Stimulated activated CD8-positive, alpha-beta memory T cell treated with anti-CD3 and anti-CD28 coated beads, Interleukin-12 subunit alpha, Interleukin-12 subunit beta, amount 100 ng/mL, for 4 hours (primary cell): ENCODE results near the gene NELFE.
"Not testable (repeated sequence)": the region's sequence is repeated elsewhere in the genome, so short reads cannot be mapped to it uniquely, and the experiment has no call there.

ENCODE experiments used
- DNase-seq: peaks from one replicate; pipeline ENCODE4 v3.0.0-alpha.2; 2020; ENCODE audit warnings: low read depth

Gene NELFE

GRCh38 chr6:31915756-31916155 lies 43.0 kb downstream of the NELFE start:
- no peak for DNase-seq

DNA sequence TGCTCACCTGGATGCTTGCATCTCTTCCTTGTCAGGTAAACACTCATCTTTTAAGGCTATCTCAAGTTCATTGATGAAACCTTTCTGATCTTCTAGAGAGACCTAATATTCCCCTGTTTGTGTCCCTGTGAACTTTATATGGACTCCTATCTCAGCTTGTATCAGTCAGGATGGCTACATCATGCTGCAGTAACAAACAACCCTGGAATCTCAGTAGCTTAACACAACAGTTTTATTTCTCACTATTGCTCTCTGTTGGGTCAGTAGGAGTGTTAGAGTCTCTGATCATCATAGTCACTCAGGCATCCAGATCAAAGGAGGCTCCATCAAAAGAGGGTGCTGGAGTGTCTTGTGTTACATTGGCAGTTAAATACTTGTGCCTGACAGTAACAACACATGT lies 43.4 kb downstream of the NELFE start:
- no peak for DNase-seq

- DNase-seq = no peak
These were observed 46.8 kb downstream of the NELFE start for GRCh38 chr6:31911826-31912585.

DNA sequence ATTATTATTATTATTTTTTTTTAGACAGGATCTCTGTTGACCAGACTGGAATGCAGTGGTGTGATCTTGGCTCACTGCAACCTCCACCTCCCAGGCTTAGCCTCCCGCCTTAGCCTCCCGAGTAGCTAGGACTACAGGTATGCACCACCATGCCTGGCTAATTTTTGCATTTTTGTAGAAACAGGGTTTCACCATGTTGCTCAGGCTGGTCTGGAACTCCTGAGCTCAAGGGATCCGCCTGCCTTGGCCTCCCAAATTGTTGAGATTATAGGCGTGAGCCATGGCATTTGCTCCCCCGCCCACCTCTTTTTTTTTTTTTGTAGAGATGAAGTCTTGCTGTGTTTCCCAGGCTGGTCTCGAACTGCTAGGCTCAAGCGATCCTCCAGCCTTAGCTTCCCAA lies 49.5 kb downstream of the NELFE start:
- not testable (repeated sequence) for DNase-seq

DNA sequence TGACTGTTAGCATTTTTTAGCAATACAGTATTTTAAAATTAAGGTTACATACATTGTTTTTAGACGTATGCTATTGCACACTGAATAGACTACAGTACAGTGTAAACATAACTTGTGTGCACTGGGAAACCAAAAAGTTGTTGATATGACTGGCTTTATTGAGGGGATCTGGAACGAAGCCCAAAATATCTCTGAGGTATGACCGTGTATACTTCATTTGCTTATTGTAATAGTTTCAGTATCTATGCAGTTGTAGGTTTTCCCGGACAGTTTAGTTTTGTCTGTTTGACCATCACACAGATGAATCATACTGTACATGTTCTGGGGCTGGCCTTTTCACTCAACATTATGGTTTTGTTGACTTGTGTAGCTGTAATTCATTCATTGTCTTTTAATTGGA lies 50.0 kb downstream of the NELFE start:
- no peak for DNase-seq

DNA sequence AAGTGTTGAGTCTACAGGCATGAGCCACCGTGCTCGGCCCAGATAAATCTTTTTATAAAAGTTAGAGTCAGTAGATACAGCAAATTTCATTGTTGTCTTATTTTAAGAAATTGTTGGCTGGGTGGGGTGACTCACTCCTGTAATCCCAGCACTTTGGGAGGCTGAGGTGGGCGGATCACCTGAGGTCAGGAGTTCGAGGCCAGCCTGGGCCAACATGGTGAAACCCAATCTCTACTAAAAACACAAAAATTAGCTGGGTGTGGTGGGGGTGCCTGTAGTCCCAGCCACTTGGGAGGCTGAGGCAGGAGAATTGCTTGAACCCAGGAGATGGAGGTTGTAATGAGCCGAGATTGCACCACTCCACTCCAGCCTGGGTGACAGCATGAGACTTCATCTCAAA lies 50.5 kb downstream of the NELFE start:
- not testable (repeated sequence) for DNase-seq

DNA sequence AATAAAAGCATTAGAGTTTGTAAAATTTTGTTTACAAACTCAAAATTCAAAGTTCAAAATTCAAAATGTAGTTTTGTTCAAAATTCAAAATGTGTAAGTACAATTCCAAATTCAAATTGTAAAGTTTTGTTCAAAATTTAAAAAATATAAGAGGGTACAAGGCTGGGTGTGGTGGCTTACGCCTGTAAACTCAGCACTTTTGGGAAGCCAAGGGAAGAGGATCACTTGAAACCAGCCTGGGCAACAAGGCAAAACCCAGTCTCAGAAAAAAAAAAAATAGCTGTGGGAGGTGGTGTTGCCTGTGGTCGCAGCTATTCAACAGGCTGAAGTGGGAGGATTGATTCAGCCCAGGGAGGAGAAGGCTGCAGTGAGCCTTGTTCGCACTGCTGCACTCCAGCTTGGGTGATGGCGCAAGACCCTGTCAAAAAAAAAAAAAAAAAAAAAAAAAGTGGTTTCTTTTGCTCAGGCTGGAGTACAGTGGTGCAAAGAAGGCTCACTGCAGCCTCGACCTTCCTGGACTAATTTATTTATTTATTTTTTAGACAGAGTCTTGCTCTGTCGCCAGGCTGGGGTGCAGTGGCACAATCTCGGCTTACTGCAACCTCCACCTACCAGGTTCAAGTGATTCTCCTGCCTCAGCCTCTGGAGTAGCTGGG lies 51.5 kb downstream of the NELFE start:
- no peak for DNase-seq

- DNase-seq = not testable (repeated sequence)
These were observed 52.0 kb downstream of the NELFE start for GRCh38 chr6:31906727-31907126.

DNA sequence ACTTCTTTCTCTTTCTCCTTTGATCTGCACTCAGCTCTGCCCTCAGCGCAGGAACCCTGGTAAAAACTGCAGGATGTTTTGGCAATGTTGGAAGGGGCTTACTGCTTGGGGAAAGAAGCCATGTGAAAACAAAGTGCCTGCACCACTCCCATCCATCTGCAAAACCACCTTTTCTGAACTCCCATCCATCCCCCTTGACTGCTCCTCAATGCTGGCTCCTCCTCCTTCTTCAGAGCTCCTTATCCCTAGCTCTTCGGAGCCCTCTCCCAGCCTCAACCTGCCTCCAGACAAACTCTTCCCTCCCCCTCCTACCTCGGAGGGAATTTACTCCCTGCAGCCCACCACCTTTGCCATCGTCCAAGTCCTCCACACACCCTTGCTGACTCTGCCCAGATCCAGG lies 52.6 kb downstream of the NELFE start:
- DNase-seq = no peak

- no peak for DNase-seq
These were observed 53.7 kb downstream of the NELFE start for GRCh38 chr6:31905041-31905440.

GRCh38 chr6:31903957-31904356 lies 54.8 kb downstream of the NELFE start:
- DNase-seq = no peak
